Measurements from ENCODE around the gene LTBP3. TPM values are rescaled to one million over a fixed set of nuclear protein-coding genes. Genes with fewer than 3 reads are reported as not detected.

LTBP3 gene
- total and polyA plus RNA-seq, 2 of the 13 experiments (the other 11 are each of a cell fraction or from before 2014, with no cell fraction given): 12.2 to 68.1 TPM

DNA sequence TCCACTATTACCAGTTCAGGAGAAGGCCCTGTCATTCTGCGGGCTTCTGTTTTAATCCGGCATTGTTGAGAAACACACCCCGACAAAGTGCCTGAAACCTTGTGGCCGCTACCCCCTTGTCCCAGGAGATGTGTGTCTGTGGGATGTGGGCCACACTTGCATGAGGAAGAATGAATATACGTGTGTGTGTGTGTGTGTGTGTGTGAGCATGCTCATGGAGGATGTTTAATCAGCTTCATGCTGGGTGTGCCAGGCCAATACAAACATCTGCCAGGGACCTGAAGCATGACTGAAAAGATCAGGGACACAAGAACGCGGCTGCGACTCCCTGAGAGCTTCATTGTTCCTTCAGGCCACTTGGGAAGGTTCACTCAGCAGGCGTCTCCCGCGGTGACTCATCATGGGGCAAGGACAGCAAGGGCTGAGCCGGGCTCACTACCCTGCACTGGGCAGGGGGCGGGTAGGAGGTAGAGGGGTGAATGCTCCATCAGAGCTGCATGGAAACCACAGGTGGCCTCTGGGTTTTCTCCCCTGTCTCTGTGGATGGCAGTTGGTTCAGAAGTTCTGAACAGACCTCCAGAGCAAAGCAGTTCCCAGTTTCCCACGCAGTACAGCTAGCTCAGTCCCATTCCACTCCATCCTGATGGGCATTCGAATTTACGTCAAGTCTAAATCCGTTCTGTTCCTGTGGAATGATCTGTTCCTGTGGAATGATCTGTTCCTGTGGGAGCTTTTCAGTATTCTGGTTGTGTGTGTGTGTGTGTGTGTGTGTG, 66.4 kb downstream of the LTBP3 start:
- intact Hi-C loops (cut with micrococcal nuclease; ENCODE audit: unreplicated experiment) (no loop called here), in situ Hi-C loops (cut with HindIII; ENCODE audit: extremely low pct_ligation_motif_present, low pct_unique_long_range_greater_than_20kb) (no loop called here)
- ATAC-seq (peak; percentile 8), DNase-seq (ENCODE audit: low spot score) (no peak), FAIRE-seq (peak; percentile 23)
- peaks cover 91% of the 10 kb centered on the region for H3K4me1 ChIP-seq (ENCODE audit: insufficient read depth, low read length)
- H3K36me3 ChIP-seq (replicated peaks in 1 of 2; ENCODE audit: control insufficient read depth in 1 of 2, insufficient read depth in 2 of 2, low read length in 2 of 2): no peaks in the 10 kb centered on the region
- peak overlapping the region; percentile 36 for H3K9ac ChIP-seq (ENCODE audit: insufficient read depth, low read depth, low read length)
- H3K27ac ChIP-seq (ENCODE audit: extremely low read length, insufficient read depth, low read length): peak overlapping the region; percentile 6
- ChIA-PET CTCF (ENCODE audit: low intra/inter-chr PET ratio, low total read pairs) (no interaction called here), POLR2A (interaction anchor here (0.6 to 27.3 kb wide), 10 partner anchors 8 to 158 kb away, joined by 3 to 1590 read pairs (median 10); partner anchors contain the start of genes DPF2, MALAT1 and NEAT1)
- peaks cover 4% of the 10 kb centered on the region for H3K79me2 ChIP-seq (ENCODE audit: insufficient read depth, low read length)
- no peaks in the 10 kb centered on the region for H3K9me3 ChIP-seq (ENCODE audit: low read length)
- peak overlapping the region in 2 of 3 experiments; percentile 6 to 55; a peak in 4 of 6 replicates for H3K4me3 ChIP-seq (replicated peaks in 1 of 3; ENCODE audit: insufficient read depth in 1 of 3, low read depth in 2 of 3, low read length in 3 of 3)
- no peak overlapping the region for H2AFZ ChIP-seq (ENCODE audit: low read length)
- 2% methylated on average over 14 of the region's 17 CpGs for WGBS (ENCODE audit: low lambda C conversion rate)
- BruUV-seq (replicated peaks): no TSS peak
- peak overlapping the region; percentile 86 for H3K4me2 ChIP-seq (ENCODE audit: low read depth, low read length)
- no peaks in the 10 kb centered on the region for H3K27me3 ChIP-seq (ENCODE audit: control insufficient read depth in 1 of 2, insufficient read depth in 2 of 2, low read length in 2 of 2)
- no peaks in the 10 kb centered on the region for H4K20me1 ChIP-seq (ENCODE audit: insufficient read depth, low read length)
- TF ChIP-seq PITX1 (CRISPR knock-in tag; IDR thresholded peaks at IDR 0.05) (no peak), MLLT10 (CRISPR knock-in tag; IDR thresholded peaks at IDR 0.05) (no peak), ZNF703 (CRISPR knock-in tag; IDR thresholded peaks at IDR 0.05; ENCODE audit: borderline replicate concordance) (no peak), POLR2G (IDR thresholded peaks at IDR 0.05; ENCODE audit: low read depth, low read length) (0 out of 2 replicates have a peak, but pooled peaks have one; percentile 11), TRAFD1 (CRISPR knock-in tag; IDR thresholded peaks at IDR 0.05; ENCODE audit: borderline replicate concordance) (no peak), MEIS1 (CRISPR knock-in tag; IDR thresholded peaks at IDR 0.05; ENCODE audit: borderline replicate concordance) (0 out of 2 replicates have a peak, but pooled peaks have one; percentile 26), ATF3 (CRISPR knock-in tag; IDR thresholded peaks at IDR 0.05) (peak; percentile 73; the same call in 1 of the 2 replicates), SP140L (CRISPR knock-in tag; IDR thresholded peaks at IDR 0.05; ENCODE audit: borderline replicate concordance) (no peak), SMC3 (IDR thresholded peaks at IDR 0.05; ENCODE audit: low read length) (no peak), TSC22D2 (CRISPR knock-in tag; IDR thresholded peaks at IDR 0.05; ENCODE audit: borderline replicate concordance) (no peak), ZFX (CRISPR knock-in tag; IDR thresholded peaks at IDR 0.05; ENCODE audit: low read depth) (peak; percentile 62), HDAC1 (CRISPR knock-in tag; IDR thresholded peaks at IDR 0.05) (0 out of 2 replicates have a peak, but pooled peaks have one; percentile 14), KLF16 (CRISPR knock-in tag; IDR thresholded peaks at IDR 0.05) (0 out of 4 replicates have a peak, but pooled peaks of 1 of the 2 experiments have one; percentile 1), RXRB (CRISPR knock-in tag; IDR thresholded peaks at IDR 0.05; ENCODE audit: borderline replicate concordance) (no peak), CBX5 (CRISPR knock-in tag; IDR thresholded peaks at IDR 0.05; ENCODE audit: borderline replicate concordance) (peak; percentile 31; the same call in 1 of the 2 replicates)
- TF ChIP-seq, protein P1, sequence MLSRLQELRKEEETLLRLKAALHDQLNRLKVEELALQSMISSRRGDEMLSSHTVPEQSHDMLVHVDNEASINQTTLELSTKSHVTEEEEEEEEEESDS (CRISPR knock-in tag; IDR thresholded peaks at IDR 0.05; ENCODE audit: borderline replicate concordance): no peak
- TF ChIP-seq, protein P2, sequence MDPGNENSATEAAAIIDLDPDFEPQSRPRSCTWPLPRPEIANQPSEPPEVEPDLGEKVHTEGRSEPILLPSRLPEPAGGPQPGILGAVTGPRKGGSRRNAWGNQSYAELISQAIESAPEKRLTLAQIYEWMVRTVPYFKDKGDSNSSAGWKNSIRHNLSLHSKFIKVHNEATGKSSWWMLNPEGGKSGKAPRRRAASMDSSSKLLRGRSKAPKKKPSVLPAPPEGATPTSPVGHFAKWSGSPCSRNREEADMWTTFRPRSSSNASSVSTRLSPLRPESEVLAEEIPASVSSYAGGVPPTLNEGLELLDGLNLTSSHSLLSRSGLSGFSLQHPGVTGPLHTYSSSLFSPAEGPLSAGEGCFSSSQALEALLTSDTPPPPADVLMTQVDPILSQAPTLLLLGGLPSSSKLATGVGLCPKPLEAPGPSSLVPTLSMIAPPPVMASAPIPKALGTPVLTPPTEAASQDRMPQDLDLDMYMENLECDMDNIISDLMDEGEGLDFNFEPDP (CRISPR knock-in tag; conservative IDR thresholded peaks at IDR 0.05): no peak
